AG04450 (cell line): ENCODE data around the gene MRPS7. TPM values are rescaled to one million over a fixed set of nuclear protein-coding genes. Genes with fewer than 3 reads are reported as not detected.

Experiments
- CTCF ChIA-PET: fragments of 300-600, 350-600 bp; formaldehyde crosslinking; extraction: SDS; loops from one replicate; lab custom pipeline; 2022; ENCODE audit warnings: antibody characterized with exemption, inconsistent platforms; lab: Charles Lee
- POLR2A ChIA-PET: fragments of 350-600 bp; formaldehyde crosslinking; extraction: SDS; loops from one replicate; lab custom pipeline; 2021; ENCODE audit warnings: antibody characterized with exemption, inconsistent platforms; lab: Yijun Ruan, JAX
- DNase-seq: peaks from one replicate; pipeline ENCODE4 v3.0.0-alpha.2; 2011; ENCODE audit warnings: low read depth, low spot score
- H3K27ac ChIP-seq: one replicate; pipeline ENCODE4 v1.5.1; 2012; ENCODE audit warnings: low read depth, low read length, control low read depth
- H3K27me3 ChIP-seq: one replicate; pipeline ENCODE4 v1.6.0; 2012; ENCODE audit warnings: low read length; ENCODE audit not compliant: control insufficient read depth, insufficient read depth
- H3K4me3 ChIP-seq: 2 replicates; pipeline ENCODE4 v1.5.1; 2011; ENCODE audit warnings: mild to moderate bottlenecking, low read depth, low read length, control low read depth
- H3K9me3 ChIP-seq: 2 replicates; pipeline ENCODE4 v1.5.1; 2012; ENCODE audit warnings: low read length; ENCODE audit not compliant: control insufficient read depth, insufficient read depth
- CTCF ChIP-seq: IDR thresholded peaks from 2 replicates; pipeline ENCODE4 v1.5.1; 2011; ENCODE audit warnings: low read depth, low read length, control low read depth, inconsistent platforms
- polyA plus RNA-seq: library from polyadenylated mRNA; depleted of rRNA; stranded (reverse); fragments of >200 nt; gene quantifications from 2 replicates; pipeline ENCODE4 v1.2.3, GENCODE V29; 2011

Gene MRPS7
- polyA plus RNA-seq, 1 experiment = 53.8 TPM

- no peaks in the 10 kb centered on the region for H3K27me3 ChIP-seq
- ChIA-PET POLR2A (interaction anchor here (0.5 to 1.2 kb wide), 4 partner anchors 10 to 544 kb away, joined by 3 to 13 read pairs (median 4); partner anchors contain the start of genes GGA3 and MRPS7), CTCF (interaction anchor here (0.9 to 2.2 kb wide), 7 partner anchors 9 to 278 kb away, joined by 3 to 16 read pairs (median 6); partner anchors contain the start of gene MIF4GD)
- no peak overlapping the region for H3K27ac ChIP-seq
- no peaks in the 10 kb centered on the region for H3K9me3 ChIP-seq
- no peak for DNase-seq
- H3K4me3 ChIP-seq = no peak overlapping the region
- no peak for TF ChIP-seq CTCF
These were observed 22.5 kb upstream of the MRPS7 start for GRCh38 chr17:75239214-75239613.

- ChIA-PET CTCF (interaction anchor here (0.6 to 2.6 kb wide), 14 partner anchors 8 to 1516 kb away, joined by 3 to 16 read pairs (median 4); partner anchors contain the start of gene MIF4GD), POLR2A (interaction anchor here (0.6 to 1.2 kb wide), 3 partner anchors 22 to 544 kb away, joined by 3 to 5 read pairs (median 3); partner anchors contain the start of genes GGA3 and MRPS7)
- no peak for TF ChIP-seq CTCF
- DNase-seq = no peak
- no peak overlapping the region for H3K27ac ChIP-seq
- no peak overlapping the region for H3K4me3 ChIP-seq
- no peaks in the 10 kb centered on the region for H3K9me3 ChIP-seq
- no peaks in the 10 kb centered on the region for H3K27me3 ChIP-seq
These were observed 21.8 kb upstream of the MRPS7 start for GRCh38 chr17:75239778-75240393.

- no peak overlapping the region for H3K27ac ChIP-seq
- POLR2A ChIA-PET = interaction anchor here (0.6 to 1.0 kb wide), 3 partner anchors 51 to 172 kb away, joined by 3 to 4 read pairs (median 4); no protein-coding TSS in a partner anchor
- CTCF ChIA-PET = interaction anchor here (0.6 to 2.6 kb wide), 11 partner anchors 8 to 1515 kb away, joined by 3 to 14 read pairs (median 4); partner anchors contain the start of gene MIF4GD
These were observed 21.1 kb upstream of the MRPS7 start for GRCh38 chr17:75240394-75241142.

GRCh38 chr17:75241143-75241430 is 20.6 kb upstream of the MRPS7 start:
- TF ChIP-seq CTCF = no peak
- no peaks in the 10 kb centered on the region for H3K27me3 ChIP-seq
- H3K9me3 ChIP-seq = no peaks in the 10 kb centered on the region
- ChIA-PET POLR2A (interaction anchor here (0.6 to 1.0 kb wide), 3 partner anchors 51 to 171 kb away, joined by 3 to 4 read pairs (median 4); no protein-coding TSS in a partner anchor), CTCF (interaction anchor here (0.7 to 2.6 kb wide), 6 partner anchors 8 to 171 kb away, joined by 3 to 14 read pairs (median 4); no protein-coding TSS in a partner anchor)
- no peak for DNase-seq
- H3K27ac ChIP-seq = no peak overlapping the region
- no peak overlapping the region for H3K4me3 ChIP-seq

More at GRCh38 chr17:75240394-75241142, 21.1 kb upstream of the MRPS7 start:
- no peak for DNase-seq
- Histone ChIP-seq H3K27me3 (no peaks in the 10 kb centered on the region), H3K4me3 (no peak overlapping the region), H3K9me3 (no peaks in the 10 kb centered on the region)
- peak; percentile 70 for TF ChIP-seq CTCF
